Measurements from ENCODE around the gene MAOB. TPM values are rescaled to one million over a fixed set of nuclear protein-coding genes. Genes with fewer than 3 reads are reported as not detected.

MAOB gene
- total RNA-seq (2022; extraction: Qiagen RNA extraction): 0.11 to 0.29 TPM (median 0.14 TPM) in 5 replicates

GRCh38 chrX:43882294-43882681, at the start of gene MAOB:
Gene MAOB, minus strand, starts transcription at chrX:43882450. Its CDS starts 151 bp downstream, at chrX:43882299.

Other genes with a start within 250 kb of the MAOB start
- gene MAOA, start 226.2 kb downstream of the MAOB start, total RNA-seq (2022; extraction: Qiagen RNA extraction): 0.51 to 1.2 TPM (median 0.81 TPM) in 5 replicates
- gene NDP, start 90.9 kb upstream of the MAOB start, total RNA-seq (2022; extraction: Qiagen RNA extraction): not detected in 5 replicates